ENCODE measurements around the gene PLCG2.

Gene PLCG2

DNA sequence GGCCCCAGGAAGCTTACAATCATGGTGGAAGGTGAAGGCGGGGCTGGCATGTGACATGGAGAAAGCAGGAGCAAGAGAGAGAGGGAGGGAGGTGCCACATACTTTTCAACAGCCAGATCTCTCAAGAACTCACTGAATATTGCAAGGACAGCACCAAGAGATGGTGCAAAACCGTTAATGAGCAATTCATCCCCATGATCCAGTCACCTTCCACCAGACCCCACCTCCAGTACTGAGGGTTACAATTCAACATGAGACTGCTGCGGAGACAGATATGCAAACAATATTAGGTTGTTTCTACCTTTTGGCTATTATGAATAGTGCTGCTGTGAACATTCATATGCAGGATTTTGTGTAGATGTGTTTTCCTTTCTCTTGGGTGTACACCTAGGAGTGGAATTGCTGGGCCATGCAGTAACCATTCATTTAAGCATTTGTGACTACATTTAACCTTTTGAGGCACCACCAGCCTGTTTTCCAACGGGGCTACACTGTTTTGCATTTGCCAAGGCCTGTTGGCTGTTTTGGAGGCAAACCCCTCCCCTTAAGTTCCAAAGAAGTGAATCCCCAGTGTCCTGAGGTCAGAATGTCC lies 28.8 kb downstream of the PLCG2 start:
- peak overlapping the region; percentile 100 for H3K27ac Mint-ChIP-seq
- H3K4me3 Mint-ChIP-seq, result peak overlapping the region; percentile 45
- H3K9me3 Mint-ChIP-seq, result peaks cover 3% of the 10 kb centered on the region
- H3K27me3 Mint-ChIP-seq, result no peaks in the 10 kb centered on the region
- H3K36me3 Mint-ChIP-seq, result peaks cover 51% of the 10 kb centered on the region
- ATAC-seq (ENCODE audit: low read depth) (no peak), DNase-seq (ENCODE audit: low spot score in 2 of 2) (no peak)
- H3K4me1 Mint-ChIP-seq, result peaks cover 87% of the 10 kb centered on the region

DNA sequence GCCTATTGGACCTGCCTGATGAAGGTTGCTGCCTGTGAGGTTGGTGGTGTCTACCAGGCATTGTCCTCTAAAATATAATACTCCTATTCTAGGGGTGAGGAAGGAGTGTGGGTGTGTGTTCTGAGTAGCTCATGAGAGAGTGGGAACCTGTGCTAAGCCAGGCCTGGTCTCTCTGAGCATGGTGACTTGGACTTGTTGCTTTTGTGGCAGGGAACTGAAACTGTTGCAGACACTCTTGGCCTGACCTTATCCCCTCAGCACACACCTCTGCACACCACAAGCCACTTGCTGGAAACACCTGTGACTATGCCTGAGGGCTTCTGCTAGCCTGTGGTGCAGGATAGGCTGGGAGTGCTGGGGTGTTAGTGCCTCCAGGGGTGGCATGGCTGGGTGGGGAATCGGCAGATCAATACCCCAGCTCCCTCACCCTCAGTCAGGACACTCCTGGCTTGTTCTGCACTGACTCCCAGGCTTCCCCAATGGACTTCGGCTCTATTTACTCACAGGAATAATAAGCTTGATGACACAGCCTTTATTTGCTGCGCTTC lies 29.9 kb downstream of the PLCG2 start:
- Mint-ChIP-seq H3K27ac (peak overlapping the region; percentile 100), H3K36me3 (peaks cover 45% of the 10 kb centered on the region), H3K9me3 (peaks cover 3% of the 10 kb centered on the region), H3K4me1 (peaks cover 91% of the 10 kb centered on the region), H3K27me3 (no peaks in the 10 kb centered on the region), H3K4me3 (peak overlapping the region; percentile 76)
- ATAC-seq (ENCODE audit: low read depth) (peak; percentile 82), DNase-seq (ENCODE audit: low spot score in 2 of 2) (peak; percentile 60 to 78)

DNA sequence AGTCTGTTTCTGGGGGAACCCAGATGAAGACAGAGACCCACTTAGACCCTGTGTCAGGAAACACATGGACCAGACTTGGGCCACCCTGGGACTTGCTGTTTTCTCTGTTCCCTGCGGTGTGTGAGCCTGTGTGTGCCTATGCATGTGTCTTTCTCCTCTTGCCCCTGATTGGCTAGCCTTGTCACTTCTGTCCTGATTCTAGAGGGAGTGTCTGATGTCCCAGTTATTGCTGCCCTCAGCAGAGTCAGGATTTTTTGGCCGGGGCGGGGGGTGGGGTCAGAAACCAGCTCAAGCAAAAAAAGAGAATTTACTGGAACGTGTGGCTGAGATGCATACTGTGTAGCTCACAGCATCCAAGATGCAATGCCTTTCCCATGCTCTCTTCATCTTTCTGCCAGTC lies 30.5 kb downstream of the PLCG2 start:
- H3K4me3 Mint-ChIP-seq, result peak overlapping the region; percentile 76
- ATAC-seq (ENCODE audit: low read depth), result no peak
- peak overlapping the region; percentile 100 for H3K27ac Mint-ChIP-seq
- H3K9me3 Mint-ChIP-seq, result no peaks in the 10 kb centered on the region
- no peaks in the 10 kb centered on the region for H3K27me3 Mint-ChIP-seq
- DNase-seq (ENCODE audit: low spot score in 2 of 2), result no peak
- peaks cover 39% of the 10 kb centered on the region for H3K36me3 Mint-ChIP-seq
- peaks cover 89% of the 10 kb centered on the region for H3K4me1 Mint-ChIP-seq

DNA sequence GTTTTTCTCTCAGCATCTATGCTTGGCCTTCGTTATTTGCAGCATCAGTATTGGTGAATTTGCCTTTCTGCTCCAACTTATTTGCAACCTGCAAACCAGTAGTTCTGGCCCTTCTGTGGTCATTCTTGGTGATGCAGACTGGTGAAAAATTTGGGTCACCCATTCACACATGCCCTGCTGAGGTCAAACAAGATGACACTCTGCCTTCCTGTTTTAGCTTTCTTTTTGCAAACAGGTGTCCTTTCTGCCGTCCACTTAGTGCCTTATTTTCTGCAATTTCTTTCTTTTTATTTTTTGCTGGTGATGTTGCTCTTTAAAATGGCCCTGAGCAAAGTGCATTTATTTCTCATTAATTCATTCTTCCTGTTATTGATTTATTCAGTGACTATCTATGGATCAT lies 31.3 kb downstream of the PLCG2 start:
- peaks cover 38% of the 10 kb centered on the region for H3K36me3 Mint-ChIP-seq
- H3K4me1 Mint-ChIP-seq, result peaks cover 92% of the 10 kb centered on the region
- no peaks in the 10 kb centered on the region for H3K9me3 Mint-ChIP-seq
- peak overlapping the region; percentile 100 for H3K27ac Mint-ChIP-seq
- H3K27me3 Mint-ChIP-seq, result no peaks in the 10 kb centered on the region
- no peak for ATAC-seq (ENCODE audit: low read depth)
- no peak for DNase-seq (ENCODE audit: low spot score in 2 of 2)
- peak overlapping the region; percentile 76 for H3K4me3 Mint-ChIP-seq

DNA sequence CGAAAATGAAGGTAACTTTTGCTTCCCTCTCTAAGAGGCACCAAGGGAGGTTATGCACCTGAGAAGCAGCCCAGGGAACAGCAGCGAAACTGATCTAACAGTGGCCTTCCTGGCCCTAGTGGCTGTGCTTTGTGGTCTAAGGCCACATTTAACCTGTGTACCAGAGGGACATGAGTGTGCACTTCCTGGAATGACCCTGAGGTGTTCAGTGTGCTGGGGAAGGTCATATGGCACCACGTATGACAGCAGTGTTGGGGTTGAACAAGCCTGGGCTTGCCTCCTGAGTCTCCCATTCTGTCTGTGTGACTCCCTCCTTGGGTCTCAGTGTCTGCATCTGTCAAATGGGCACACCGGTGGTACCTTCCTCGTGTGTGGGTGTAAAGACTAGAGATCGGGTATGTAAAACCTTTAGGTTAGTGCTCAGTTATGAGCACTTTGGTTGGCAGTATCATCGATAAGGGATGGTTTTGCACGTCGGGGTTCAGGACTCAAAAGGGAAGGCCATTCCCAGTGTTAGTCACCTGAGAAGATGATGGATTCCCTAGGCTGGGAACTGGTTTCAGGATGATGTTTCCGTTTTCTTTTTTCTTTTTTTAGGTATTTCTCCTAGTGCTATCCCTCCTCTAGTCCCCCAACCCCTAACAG lies 31.9 kb downstream of the PLCG2 start:
- Mint-ChIP-seq H3K9me3 (no peaks in the 10 kb centered on the region), H3K27ac (peak overlapping the region; percentile 100), H3K36me3 (peaks cover 35% of the 10 kb centered on the region), H3K4me1 (peaks cover 91% of the 10 kb centered on the region), H3K4me3 (peak overlapping the region; percentile 76), H3K27me3 (no peaks in the 10 kb centered on the region)
- ATAC-seq (ENCODE audit: low read depth) (peak; percentile 25), DNase-seq (ENCODE audit: low spot score in 2 of 2) (no peak)

DNA sequence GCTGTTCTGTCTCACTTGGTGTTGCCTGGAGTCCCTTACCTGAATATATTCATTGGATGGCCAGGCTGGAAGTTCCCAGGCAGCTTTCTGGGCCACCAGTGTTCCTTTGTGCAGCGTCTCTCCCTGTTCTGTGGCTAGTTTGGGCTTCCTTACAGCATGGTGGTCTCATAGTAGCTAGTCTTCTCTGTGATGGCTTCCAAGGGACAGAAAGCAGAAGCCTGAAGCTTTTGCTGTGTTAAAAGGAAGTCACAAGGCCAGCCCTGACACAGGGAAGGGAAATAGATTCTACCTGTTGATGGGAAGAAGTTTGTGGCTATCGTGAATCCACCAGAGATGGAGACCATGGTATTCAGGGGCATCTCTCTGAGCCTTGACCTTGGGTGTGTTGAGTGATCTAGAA lies 34.6 kb downstream of the PLCG2 start:
- peaks cover 80% of the 10 kb centered on the region for H3K4me1 Mint-ChIP-seq
- peak overlapping the region; percentile 76 for H3K4me3 Mint-ChIP-seq
- H3K9me3 Mint-ChIP-seq, result no peaks in the 10 kb centered on the region
- no peak for ATAC-seq (ENCODE audit: low read depth)
- peak overlapping the region; percentile 100 for H3K27ac Mint-ChIP-seq
- H3K36me3 Mint-ChIP-seq, result peaks cover 17% of the 10 kb centered on the region
- H3K27me3 Mint-ChIP-seq, result no peaks in the 10 kb centered on the region
- DNase-seq (ENCODE audit: low spot score in 2 of 2), result no peak

DNA sequence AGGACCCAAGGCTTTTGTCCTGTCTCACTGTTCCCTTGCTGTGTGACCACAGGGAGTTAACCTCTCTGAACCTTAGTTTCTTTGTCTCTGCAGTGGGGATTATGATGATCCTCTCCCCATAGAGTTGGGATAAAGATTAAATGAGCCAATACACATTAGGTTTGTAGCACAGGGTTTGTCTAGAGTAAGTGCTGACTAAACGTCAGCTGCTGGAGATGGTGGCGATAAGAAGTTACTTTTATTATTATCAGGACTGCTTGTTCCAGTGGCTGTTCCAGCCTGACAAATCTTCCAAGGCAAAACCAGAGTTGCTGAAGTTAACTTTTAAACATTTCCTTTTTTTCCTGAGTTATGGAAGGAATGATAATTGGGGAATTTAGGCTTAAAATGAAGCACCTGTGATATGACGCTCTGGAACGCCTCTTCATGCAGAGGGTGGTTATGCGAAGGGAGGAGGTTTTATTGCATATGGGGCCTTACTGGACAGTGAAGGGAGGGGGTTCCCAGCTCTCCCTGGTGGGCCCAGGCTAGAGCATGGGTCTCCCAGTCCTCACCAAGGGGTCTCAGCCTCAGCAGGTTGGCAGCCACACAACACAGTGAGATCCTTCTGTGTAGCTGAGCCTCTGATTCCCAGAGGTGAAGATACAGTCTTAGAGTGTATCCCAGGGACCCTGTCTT lies 35.8 kb downstream of the PLCG2 start:
- peaks cover 72% of the 10 kb centered on the region for H3K4me1 Mint-ChIP-seq
- peak overlapping the region; percentile 100 for H3K27ac Mint-ChIP-seq

DNA sequence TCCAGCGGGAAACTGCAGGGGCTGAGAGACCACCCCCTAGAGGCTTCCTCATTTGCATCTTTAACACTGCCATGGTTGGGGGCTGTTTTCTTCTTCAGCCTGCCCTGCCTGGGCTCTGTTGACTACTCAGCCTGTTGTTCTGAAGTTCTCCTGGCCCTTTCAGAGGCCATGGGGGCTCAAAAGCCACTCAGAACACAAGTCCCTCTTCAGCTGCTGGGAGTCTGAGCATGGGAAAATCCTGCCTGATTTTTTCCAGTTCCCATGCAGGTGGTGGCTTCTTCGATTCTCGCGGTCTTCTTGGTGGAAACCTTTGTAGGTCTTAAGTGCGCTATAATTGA lies 36.3 kb downstream of the PLCG2 start:
- Mint-ChIP-seq H3K36me3 (peaks cover 16% of the 10 kb centered on the region), H3K27me3 (no peaks in the 10 kb centered on the region), H3K4me3 (peak overlapping the region; percentile 37), H3K4me1 (peaks cover 71% of the 10 kb centered on the region), H3K27ac (peak overlapping the region; percentile 100), H3K9me3 (no peaks in the 10 kb centered on the region)
- no peak for DNase-seq (ENCODE audit: low spot score in 2 of 2)
- no peak for ATAC-seq (ENCODE audit: low read depth)

More for the DNA sequence above, 35.8 kb downstream of the PLCG2 start:
- peak overlapping the region; percentile 58 for H3K4me3 Mint-ChIP-seq
- peaks cover 16% of the 10 kb centered on the region for H3K36me3 Mint-ChIP-seq
- no peaks in the 10 kb centered on the region for H3K27me3 Mint-ChIP-seq
- H3K9me3 Mint-ChIP-seq, result no peaks in the 10 kb centered on the region
- no peak for ATAC-seq (ENCODE audit: low read depth)
- DNase-seq (ENCODE audit: low spot score in 2 of 2), result no peak

DNA sequence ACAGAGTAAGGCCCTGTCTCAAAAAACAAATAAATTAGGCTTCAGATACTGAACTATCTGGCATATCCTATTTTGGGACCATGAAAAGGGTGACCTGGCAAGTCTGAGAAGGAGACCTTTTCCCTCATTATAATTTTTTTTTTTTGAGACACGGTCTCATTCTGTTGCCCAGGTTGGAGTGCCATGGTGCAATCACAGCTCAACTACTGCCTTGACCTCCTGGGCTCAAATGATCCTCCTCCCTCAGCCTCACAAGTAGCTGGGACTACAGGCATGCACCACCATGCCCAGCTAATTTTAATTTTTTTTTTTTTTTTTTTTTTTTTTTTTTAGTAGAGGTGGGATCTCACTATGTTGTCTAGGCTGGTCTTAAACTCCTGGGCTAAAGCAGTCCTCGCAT lies 37.3 kb downstream of the PLCG2 start:
- peaks cover 14% of the 10 kb centered on the region for H3K36me3 Mint-ChIP-seq
- H3K9me3 Mint-ChIP-seq, result no peaks in the 10 kb centered on the region
- peak overlapping the region; percentile 84 for H3K4me3 Mint-ChIP-seq
- ATAC-seq (ENCODE audit: low read depth) (no peak), DNase-seq (ENCODE audit: low spot score in 2 of 2) (no peak)
- peaks cover 71% of the 10 kb centered on the region for H3K4me1 Mint-ChIP-seq
- no peaks in the 10 kb centered on the region for H3K27me3 Mint-ChIP-seq
- peak overlapping the region; percentile 100 for H3K27ac Mint-ChIP-seq

DNA sequence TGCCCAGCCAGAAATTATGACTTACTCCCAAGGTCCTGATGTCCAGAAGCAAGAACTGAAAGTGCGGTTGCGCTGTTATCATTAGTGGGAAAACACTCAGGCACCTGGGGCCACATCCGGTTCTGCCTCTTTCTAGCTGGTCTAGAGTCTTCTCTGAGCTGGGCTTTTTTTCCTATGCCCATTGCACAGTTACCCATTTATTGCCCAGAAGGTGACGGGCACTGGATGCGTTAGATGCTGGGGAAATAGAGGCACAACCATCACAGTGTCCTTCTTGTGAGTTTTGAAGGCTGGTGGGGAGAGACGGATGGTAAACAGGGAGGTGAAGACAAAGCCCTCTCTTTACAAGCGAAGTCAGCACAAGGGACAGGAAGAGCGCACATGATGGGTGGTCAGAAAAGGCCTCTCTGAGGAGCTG lies 37.7 kb downstream of the PLCG2 start:
- Mint-ChIP-seq H3K9me3 (no peaks in the 10 kb centered on the region), H3K27me3 (no peaks in the 10 kb centered on the region), H3K27ac (peak overlapping the region; percentile 100), H3K4me1 (peaks cover 67% of the 10 kb centered on the region), H3K4me3 (peak overlapping the region; percentile 84), H3K36me3 (peaks cover 14% of the 10 kb centered on the region)
- ATAC-seq (ENCODE audit: low read depth) (peak; percentile 5), DNase-seq (ENCODE audit: low spot score in 2 of 2) (no peak)

DNA sequence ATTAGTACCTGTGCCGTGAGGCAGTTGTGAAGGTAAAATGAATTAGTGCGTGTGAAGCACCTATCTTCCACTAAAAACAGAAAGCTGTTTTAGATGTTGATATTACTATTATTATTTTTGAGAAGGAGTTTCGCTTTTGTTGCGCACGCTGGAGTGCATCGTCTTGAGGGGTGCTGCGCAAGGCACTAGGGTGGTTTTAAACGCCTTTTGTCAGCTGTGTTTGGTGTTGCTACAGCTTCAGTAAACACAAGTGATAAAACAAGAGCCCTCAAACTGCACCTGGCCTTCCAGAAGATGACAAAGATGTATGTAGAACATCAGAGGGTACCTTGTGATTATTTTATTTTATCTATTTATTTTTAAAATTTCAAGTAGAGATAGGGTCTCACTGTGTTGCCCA lies 38.2 kb downstream of the PLCG2 start:
- DNase-seq (ENCODE audit: low spot score in 2 of 2) (peak in 1 of 2 donors; percentile 76), ATAC-seq (ENCODE audit: low read depth) (peak; percentile 72)
- H3K36me3 Mint-ChIP-seq, result peaks cover 15% of the 10 kb centered on the region
- H3K27ac Mint-ChIP-seq, result peak overlapping the region; percentile 100
- H3K4me1 Mint-ChIP-seq, result peaks cover 69% of the 10 kb centered on the region
- no peaks in the 10 kb centered on the region for H3K9me3 Mint-ChIP-seq
- no peaks in the 10 kb centered on the region for H3K27me3 Mint-ChIP-seq
- H3K4me3 Mint-ChIP-seq, result peak overlapping the region; percentile 84

DNA sequence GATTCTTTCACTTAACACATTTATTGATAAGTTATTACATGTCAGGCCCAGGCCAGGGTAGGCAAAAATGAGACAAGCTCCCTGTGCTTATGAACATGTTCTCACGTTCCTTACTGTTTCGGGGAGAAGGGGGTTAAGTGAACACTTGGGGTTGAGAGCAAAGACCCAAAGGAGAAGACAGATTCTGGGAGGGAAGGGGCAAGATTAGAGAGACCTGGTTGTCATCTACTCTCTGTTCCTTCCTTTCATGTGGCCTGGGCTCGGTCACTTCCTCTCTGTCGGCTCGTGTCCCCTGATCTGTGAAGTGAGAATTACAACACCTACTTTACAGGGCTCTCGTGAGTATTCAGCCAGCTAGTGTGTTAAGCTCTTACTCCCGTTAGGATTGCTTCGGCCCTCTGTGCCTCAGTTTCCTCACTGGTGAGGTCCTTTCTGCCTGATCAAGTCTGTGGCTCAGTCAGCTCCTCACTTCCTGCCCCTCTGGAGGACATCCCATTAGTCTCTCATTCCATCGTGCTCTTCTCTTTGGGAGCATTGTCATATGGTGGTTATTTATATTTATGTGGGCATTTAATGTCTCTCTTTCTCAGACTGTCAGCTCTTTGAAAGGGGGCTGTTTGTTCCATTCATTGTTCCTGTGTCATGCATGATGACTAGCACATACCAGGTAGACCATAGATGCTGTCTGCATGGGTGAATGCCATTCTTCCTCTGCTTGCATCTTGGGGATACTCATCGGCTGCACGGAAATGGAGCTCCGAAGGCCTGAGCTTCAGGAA lies 38.9 kb downstream of the PLCG2 start:
- Mint-ChIP-seq H3K27ac (peak overlapping the region; percentile 100), H3K36me3 (peaks cover 11% of the 10 kb centered on the region), H3K27me3 (no peaks in the 10 kb centered on the region), H3K4me1 (peaks cover 63% of the 10 kb centered on the region), H3K9me3 (no peaks in the 10 kb centered on the region), H3K4me3 (peak overlapping the region; percentile 64)
- peak; percentile 62 for ATAC-seq (ENCODE audit: low read depth)
- DNase-seq (ENCODE audit: low spot score in 2 of 2), result peak; percentile 66 to 74

DNA sequence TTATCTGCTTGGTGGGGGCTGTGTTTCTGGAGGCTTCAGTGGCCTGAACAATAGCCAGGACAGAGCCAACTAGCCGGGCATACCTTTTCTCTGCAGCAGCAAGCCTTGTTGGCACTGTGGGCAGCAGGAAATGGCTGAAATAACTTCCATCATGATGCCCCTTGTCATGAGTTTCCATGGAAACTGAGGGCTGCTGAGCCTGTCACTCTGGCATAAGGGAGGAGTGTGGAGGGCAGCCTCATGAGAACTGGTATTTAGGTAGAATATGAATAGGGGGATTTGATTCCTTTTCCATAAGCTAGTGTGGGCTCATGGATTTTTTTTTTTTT lies 39.4 kb downstream of the PLCG2 start:
- Mint-ChIP-seq H3K27ac (peak overlapping the region; percentile 100), H3K36me3 (peaks cover 11% of the 10 kb centered on the region), H3K4me1 (peaks cover 64% of the 10 kb centered on the region), H3K4me3 (peak overlapping the region; percentile 64), H3K27me3 (no peaks in the 10 kb centered on the region), H3K9me3 (no peaks in the 10 kb centered on the region)
- no peak for ATAC-seq (ENCODE audit: low read depth)
- DNase-seq (ENCODE audit: low spot score in 2 of 2), result no peak

DNA sequence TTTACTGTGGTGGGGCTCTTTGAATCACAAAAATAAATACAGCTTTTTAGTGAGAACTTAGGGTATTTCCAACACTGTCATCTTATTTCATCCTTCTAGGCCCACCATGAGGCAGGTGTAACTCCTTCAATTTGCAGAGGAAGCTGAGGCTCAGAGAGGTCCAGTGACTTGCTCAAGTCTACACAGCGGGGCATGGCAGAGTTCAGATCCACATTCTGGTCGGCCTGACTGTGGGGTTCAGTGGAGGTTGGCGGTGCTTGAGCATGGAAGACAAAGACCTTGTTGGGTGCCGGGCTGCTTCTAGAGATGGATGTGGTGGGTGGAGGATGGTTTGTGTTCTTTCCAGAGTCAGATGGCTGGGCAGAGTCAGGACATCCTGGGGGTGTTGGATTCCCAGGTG lies 39.8 kb downstream of the PLCG2 start:
- Mint-ChIP-seq H3K9me3 (no peaks in the 10 kb centered on the region), H3K4me3 (peak overlapping the region; percentile 79), H3K4me1 (peaks cover 64% of the 10 kb centered on the region), H3K27me3 (no peaks in the 10 kb centered on the region), H3K27ac (peak overlapping the region; percentile 100), H3K36me3 (peaks cover 12% of the 10 kb centered on the region)
- DNase-seq (ENCODE audit: low spot score in 2 of 2), result no peak
- ATAC-seq (ENCODE audit: low read depth), result no peak

Measured in memory B cell (primary cell).